ENCODE measurements around the gene MYG1.

MYG1 gene

GRCh38 chr12:53313996-53314395 is 14.5 kb downstream of the MYG1 start:
- ChIA-PET CTCF (interaction anchor here (9.2 kb wide), 1 partner anchor 8 kb away, joined by 102 read pairs; the partner anchor contains the start of gene AAAS), POLR2A (no interaction called here)
- H3K4me3 ChIP-seq (ENCODE audit: low read depth, low read length) = no peak overlapping the region
- no peak for TF ChIP-seq CTCF (IDR thresholded peaks at IDR 0.05; ENCODE audit: insufficient read depth, low read length, missing control alignments)
- no peak for DNase-seq (ENCODE audit: low read depth, low spot score)

- DNase-seq (ENCODE audit: low read depth, low spot score) = no peak
- no peak for TF ChIP-seq CTCF (IDR thresholded peaks at IDR 0.05; ENCODE audit: insufficient read depth, low read length, missing control alignments)
- CTCF ChIA-PET = interaction anchor here (0.6 to 15.8 kb wide), 57 partner anchors 9 to 304 kb away, joined by 3 to 391 read pairs (median 4); partner anchors contain the start of genes AMHR2, ESPL1, ITGB7 and MYG1
- POLR2A ChIA-PET = interaction anchor here (0.6 to 2.4 kb wide), 21 partner anchors 9 to 240 kb away, joined by 3 to 19 read pairs (median 4); partner anchors contain the start of genes MYG1, PFDN5, SP7 and TARBP2
- peak overlapping the region; percentile 97 for H3K4me3 ChIP-seq (ENCODE audit: low read depth, low read length)
Observed at GRCh38 chr12:53320352-53321195, 21.1 kb downstream of the MYG1 start.

- no peak for TF ChIP-seq CTCF (IDR thresholded peaks at IDR 0.05; ENCODE audit: insufficient read depth, low read length, missing control alignments)
- ChIA-PET CTCF (interaction anchor here (1.0 to 15.8 kb wide), 27 partner anchors 9 to 258 kb away, joined by 3 to 391 read pairs (median 5); partner anchors contain the start of genes AMHR2, MAP3K12, MYG1 and NPFF), POLR2A (interaction anchor here (1.2 kb wide), 2 partner anchors 21 kb away, joined by 6 to 9 read pairs; no protein-coding TSS in a partner anchor)
- no peak for DNase-seq (ENCODE audit: low read depth, low spot score)
- peak overlapping the region; percentile 61 for H3K4me3 ChIP-seq (ENCODE audit: low read depth, low read length)
Observed at GRCh38 chr12:53324113-53324778, 24.8 kb downstream of the MYG1 start.

GRCh38 chr12:53324779-53325510 is 25.4 kb downstream of the MYG1 start:
- peak overlapping the region; percentile 61 for H3K4me3 ChIP-seq (ENCODE audit: low read depth, low read length)
- TF ChIP-seq CTCF (IDR thresholded peaks at IDR 0.05; ENCODE audit: insufficient read depth, low read length, missing control alignments) = peak; percentile 82
- ChIA-PET POLR2A (interaction anchor here (0.5 to 1.2 kb wide), 4 partner anchors 20 to 197 kb away, joined by 3 to 9 read pairs (median 4); partner anchors contain the start of gene TARBP2), CTCF (interaction anchor here (0.6 to 15.8 kb wide), 23 partner anchors 10 to 259 kb away, joined by 3 to 391 read pairs (median 5); partner anchors contain the start of genes AMHR2, MAP3K12, MYG1 and NPFF)
- peak; percentile 16 for DNase-seq (ENCODE audit: low read depth, low spot score)

GRCh38 chr12:53325511-53326061 is 26.1 kb downstream of the MYG1 start:
- peak overlapping the region; percentile 61 for H3K4me3 ChIP-seq (ENCODE audit: low read depth, low read length)
- ChIA-PET POLR2A (interaction anchor here (0.5 to 1.2 kb wide), 4 partner anchors 19 to 198 kb away, joined by 3 to 9 read pairs (median 4); partner anchors contain the start of gene TARBP2), CTCF (interaction anchor here (0.6 to 15.8 kb wide), 16 partner anchors 10 to 259 kb away, joined by 3 to 391 read pairs (median 8); partner anchors contain the start of genes AMHR2, NPFF and SP7)
- no peak for DNase-seq (ENCODE audit: low read depth, low spot score)
- TF ChIP-seq CTCF (IDR thresholded peaks at IDR 0.05; ENCODE audit: insufficient read depth, low read length, missing control alignments) = no peak

All from AG04449 (cell line).